GM18870 (cell line): Measurements from ENCODE around the gene PPL.
"Not testable (repeated sequence)": the region's sequence is repeated elsewhere in the genome, so short reads cannot be mapped to it uniquely, and the experiment has no call there.

Experiments
- ATAC-seq: cut with Tn5 transposase; IDR thresholded peaks from one replicate; pipeline ENCODE4 v1.9.1; 2021; ENCODE audit warnings: moderate library complexity; ENCODE audit not compliant: unreplicated experiment

PPL gene

GRCh38 chr16:4936181-4936990 is 562 bp downstream of the PPL start:
- ATAC-seq = no peak

- no peak for ATAC-seq
Measured at GRCh38 chr16:4935241-4935855, 1.6 kb downstream of the PPL start.

GRCh38 chr16:4934591-4934990 is 2.4 kb downstream of the PPL start:
- no peak for ATAC-seq

- ATAC-seq = no peak
Measured at GRCh38 chr16:4933871-4934395, 3.0 kb downstream of the PPL start.

- ATAC-seq = no peak
Measured at GRCh38 chr16:4933433-4933832, 3.5 kb downstream of the PPL start.

GRCh38 chr16:4931381-4931780 is 5.6 kb downstream of the PPL start:
- ATAC-seq = no peak

GRCh38 chr16:4929619-4930018 is 7.3 kb downstream of the PPL start:
- not testable (repeated sequence) for ATAC-seq

- ATAC-seq = no peak
Measured at GRCh38 chr16:4928227-4928626, 8.7 kb downstream of the PPL start.

GRCh38 chr16:4927661-4928060 is 9.3 kb downstream of the PPL start:
- no peak for ATAC-seq

GRCh38 chr16:4926928-4927327 is 10.0 kb downstream of the PPL start:
- ATAC-seq = no peak

GRCh38 chr16:4925791-4926190 is 11.2 kb downstream of the PPL start:
- ATAC-seq = no peak

- no peak for ATAC-seq
Measured at GRCh38 chr16:4925293-4925607, 11.7 kb downstream of the PPL start.

GRCh38 chr16:4924593-4925292 is 12.2 kb downstream of the PPL start:
- no peak for ATAC-seq

- ATAC-seq = no peak
Measured at GRCh38 chr16:4923853-4924252, 13.1 kb downstream of the PPL start.

GRCh38 chr16:4922721-4923342 is 14.1 kb downstream of the PPL start:
- no peak for ATAC-seq

- no peak for ATAC-seq
Measured at GRCh38 chr16:4920826-4921225, 16.1 kb downstream of the PPL start.

GRCh38 chr16:4918781-4919251 is 18.1 kb downstream of the PPL start:
- no peak for ATAC-seq

GRCh38 chr16:4917117-4917516 is 19.8 kb downstream of the PPL start:
- ATAC-seq = no peak

- no peak for ATAC-seq
Measured at GRCh38 chr16:4915226-4915761, 21.7 kb downstream of the PPL start.

- ATAC-seq = no peak
Measured at GRCh38 chr16:4914528-4915225, 22.3 kb downstream of the PPL start.
